Measurements from ENCODE around the gene TEX35. TPM values are rescaled to one million over a fixed set of nuclear protein-coding genes. Genes with fewer than 3 reads are reported as not detected.

The TEX35 gene
- polyA plus RNA-seq, 1 donor (not counting 4 experiments of a cell fraction or from before 2014, with no cell fraction given), result 0.18 TPM

DNA sequence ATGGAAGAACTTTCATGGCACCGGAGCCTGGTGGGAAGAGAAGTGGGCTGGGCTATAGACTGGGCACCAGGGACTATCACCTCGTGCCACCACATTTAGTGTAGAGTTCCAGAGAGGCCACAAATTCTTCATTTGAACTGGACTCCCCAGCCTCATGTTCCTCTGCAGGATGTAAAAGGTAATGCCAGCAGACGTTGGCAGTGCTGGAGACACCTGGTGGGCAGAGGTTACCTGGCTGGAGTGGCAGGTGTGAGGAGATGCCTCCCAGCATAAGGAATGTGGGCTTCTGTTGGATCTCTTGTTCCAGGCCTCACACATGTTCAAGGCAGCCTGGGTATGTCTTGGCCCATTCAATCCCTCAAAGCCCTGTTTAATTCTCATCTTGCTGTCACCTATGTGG is 35.2 kb downstream of the TEX35 start:
- Histone ChIP-seq H3K9me1 (ENCODE audit: control insufficient read depth, extremely low read depth, insufficient read depth, low read length) (no peaks in the 10 kb centered on the region), H3K79me2 (ENCODE audit: control insufficient read depth, insufficient read depth, low read length) (no peaks in the 10 kb centered on the region), H3K4me1 (ENCODE audit: control insufficient read depth, extremely low read depth, insufficient read depth, low read length) (peaks cover 12% of the 10 kb centered on the region), H3K36me3 (ENCODE audit: control insufficient read depth in 2 of 2, extremely low read depth in 1 of 2, insufficient read depth in 2 of 2, low read length in 2 of 2) (no peaks in the 10 kb centered on the region), H2AFZ (ENCODE audit: control insufficient read depth, low read length) (no peak overlapping the region), H3K27me3 (ENCODE audit: control insufficient read depth, extremely low read depth, insufficient read depth, low read length) (no peaks in the 10 kb centered on the region), H3K27ac (ENCODE audit: control insufficient read depth, insufficient read depth, low read length) (no peak overlapping the region), H4K20me1 (ENCODE audit: control insufficient read depth, extremely low read depth, insufficient read depth, low read length) (no peaks in the 10 kb centered on the region), H3K4me2 (ENCODE audit: control insufficient read depth, extremely low read depth, insufficient read depth, low read depth, low read length) (no peak overlapping the region), H3K4me3 (ENCODE audit: control insufficient read depth in 2 of 3, extremely low read depth in 1 of 3, insufficient read depth in 2 of 3, low read depth in 1 of 3, low read length in 3 of 3) (no peak overlapping the region), H3K9me3 (ENCODE audit: control insufficient read depth, low read depth, low read length) (no peaks in the 10 kb centered on the region), H3K9ac (ENCODE audit: control insufficient read depth, extremely low read depth, insufficient read depth, low read length) (no peak overlapping the region)
- DNase-seq (ENCODE audit: low read depth, low spot score), result no peak
- TF ChIP-seq, protein P1, sequence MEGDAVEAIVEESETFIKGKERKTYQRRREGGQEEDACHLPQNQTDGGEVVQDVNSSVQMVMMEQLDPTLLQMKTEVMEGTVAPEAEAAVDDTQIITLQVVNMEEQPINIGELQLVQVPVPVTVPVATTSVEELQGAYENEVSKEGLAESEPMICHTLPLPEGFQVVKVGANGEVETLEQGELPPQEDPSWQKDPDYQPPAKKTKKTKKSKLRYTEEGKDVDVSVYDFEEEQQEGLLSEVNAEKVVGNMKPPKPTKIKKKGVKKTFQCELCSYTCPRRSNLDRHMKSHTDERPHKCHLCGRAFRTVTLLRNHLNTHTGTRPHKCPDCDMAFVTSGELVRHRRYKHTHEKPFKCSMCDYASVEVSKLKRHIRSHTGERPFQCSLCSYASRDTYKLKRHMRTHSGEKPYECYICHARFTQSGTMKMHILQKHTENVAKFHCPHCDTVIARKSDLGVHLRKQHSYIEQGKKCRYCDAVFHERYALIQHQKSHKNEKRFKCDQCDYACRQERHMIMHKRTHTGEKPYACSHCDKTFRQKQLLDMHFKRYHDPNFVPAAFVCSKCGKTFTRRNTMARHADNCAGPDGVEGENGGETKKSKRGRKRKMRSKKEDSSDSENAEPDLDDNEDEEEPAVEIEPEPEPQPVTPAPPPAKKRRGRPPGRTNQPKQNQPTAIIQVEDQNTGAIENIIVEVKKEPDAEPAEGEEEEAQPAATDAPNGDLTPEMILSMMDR (optimal IDR thresholded peaks at IDR 0.05 in 1 of 3, IDR thresholded peaks at IDR 0.05 in 1 of 3, conservative IDR thresholded peaks at IDR 0.05 in 1 of 3; ENCODE audit: extremely low read depth in 1 of 3, insufficient read depth in 2 of 3, low read length in 3 of 3), result peak in 2 of 3 experiments; percentile 9 to 14
- no peak for TF ChIP-seq EZH2 (IDR thresholded peaks at IDR 0.05; ENCODE audit: low read length)
- dilution Hi-C loops (cut with MboI; ENCODE audit: extremely low pct_ligation_motif_present, low sequenced_read_pairs), result no loop called here
- no peak for FAIRE-seq

DNA sequence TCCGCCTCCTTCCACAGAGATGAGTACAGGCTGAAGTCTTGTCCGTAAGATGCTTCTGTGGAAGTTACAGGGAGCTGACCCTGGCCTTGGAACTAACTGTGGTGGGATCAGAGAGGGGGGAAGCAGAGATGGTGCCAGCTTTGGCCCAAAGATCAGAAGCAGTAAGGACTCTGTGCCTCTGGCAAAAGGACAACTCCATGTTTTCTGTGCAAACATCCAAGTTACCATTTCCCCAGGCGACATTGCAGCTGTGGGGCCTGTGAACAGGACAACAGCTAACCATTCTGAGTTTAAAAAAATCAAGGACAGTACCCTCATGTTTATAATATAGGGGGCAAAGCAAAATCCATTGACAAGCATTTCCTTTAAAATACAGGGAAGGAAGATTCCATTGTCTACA is 38.4 kb downstream of the TEX35 start:
- Histone ChIP-seq H3K27ac (ENCODE audit: control insufficient read depth, insufficient read depth, low read length) (no peak overlapping the region), H3K36me3 (ENCODE audit: control insufficient read depth in 2 of 2, extremely low read depth in 1 of 2, insufficient read depth in 2 of 2, low read length in 2 of 2) (no peaks in the 10 kb centered on the region), H3K4me2 (ENCODE audit: control insufficient read depth, extremely low read depth, insufficient read depth, low read depth, low read length) (no peak overlapping the region), H3K27me3 (ENCODE audit: control insufficient read depth, extremely low read depth, insufficient read depth, low read length) (no peaks in the 10 kb centered on the region), H3K9ac (ENCODE audit: control insufficient read depth, extremely low read depth, insufficient read depth, low read length) (no peak overlapping the region), H3K4me3 (ENCODE audit: control insufficient read depth in 2 of 3, extremely low read depth in 1 of 3, insufficient read depth in 2 of 3, low read depth in 1 of 3, low read length in 3 of 3) (no peak overlapping the region), H3K9me3 (ENCODE audit: control insufficient read depth, low read depth, low read length) (no peaks in the 10 kb centered on the region), H3K9me1 (ENCODE audit: control insufficient read depth, extremely low read depth, insufficient read depth, low read length) (no peaks in the 10 kb centered on the region), H3K4me1 (ENCODE audit: control insufficient read depth, extremely low read depth, insufficient read depth, low read length) (no peaks in the 10 kb centered on the region), H4K20me1 (ENCODE audit: control insufficient read depth, extremely low read depth, insufficient read depth, low read length) (no peaks in the 10 kb centered on the region), H2AFZ (ENCODE audit: control insufficient read depth, low read length) (no peak overlapping the region), H3K79me2 (ENCODE audit: control insufficient read depth, insufficient read depth, low read length) (no peaks in the 10 kb centered on the region)
- no peak for DNase-seq (ENCODE audit: low read depth, low spot score)
- FAIRE-seq, result no peak
- TF ChIP-seq EZH2 (IDR thresholded peaks at IDR 0.05; ENCODE audit: low read length), result no peak
- TF ChIP-seq, protein P1 (optimal IDR thresholded peaks at IDR 0.05 in 1 of 3, IDR thresholded peaks at IDR 0.05 in 1 of 3, conservative IDR thresholded peaks at IDR 0.05 in 1 of 3; ENCODE audit: extremely low read depth in 1 of 3, insufficient read depth in 2 of 3, low read length in 3 of 3), result no peak
- dilution Hi-C loops (cut with MboI; ENCODE audit: extremely low pct_ligation_motif_present, low sequenced_read_pairs), result no loop called here
